Tibial artery (tissue), 4 donors: Measurements from ENCODE around the gene KCNJ16.

Experiments
- DNase-seq, 2 donors: peaks; one replicate each; pipeline ENCODE4 v3.0.0-alpha.2; 2019
- H3K27ac ChIP-seq, 2 donors: fragments of 200-600 bp; sonication (generic) in 1 of 2; 1 replicate in 1 of 2; 2 replicates in 1 of 2; pipeline ENCODE4 v1.5.1; 2018 to 2019; ENCODE audit warnings: mild to moderate bottlenecking in 1 of 2
- H3K27me3 ChIP-seq, 2 donors: fragments of 200-600 bp; sonication (generic) in 1 of 2; one replicate each; pipeline versions ENCODE4 v1.5.1 to v1.6.0; 2016 to 2019
- H3K36me3 ChIP-seq, 3 donors: fragments of 200-600 bp; sonication (generic) in 2 of 3; one replicate each; pipeline ENCODE4 v1.5.1; 2016 to 2019; ENCODE audit warnings: mild to moderate bottlenecking in 2 of 3
- H3K4me1 ChIP-seq, 4 donors: fragments of 200-600 bp; sonication (generic) in 2 of 4; 1 replicate in 3 of 4; 2 replicates in 1 of 4; pipeline ENCODE4 v1.5.1; 2016 to 2019
- H3K4me3 ChIP-seq, 2 donors: fragments of 200-600 bp; sonication (generic) in 1 of 2; 1 replicate in 1 of 2; 2 replicates in 1 of 2; pipeline ENCODE4 v1.5.1; 2018 to 2019; ENCODE audit warnings: mild to moderate bottlenecking in 2 of 2
- H3K9me3 ChIP-seq, 3 donors: fragments of 200-600 bp; sonication (generic) in 1 of 3; one replicate each; pipeline ENCODE4 v1.5.1; 2016 to 2019
- CTCF ChIP-seq, 2 experiments: fragments of 200-600 bp in 1 of 2; fragments of 450-650 bp in 1 of 2; IDR thresholded peaks; one replicate each; pipeline ENCODE4 v1.5.1; 2017 to 2019; ENCODE audit warnings: antibody characterized with exemption in 2 of 2, mild to moderate bottlenecking in 1 of 2, moderate library complexity in 1 of 2
- intact Hi-C: fragments of 100-400 bp; cut with DNase I; formaldehyde crosslinking; loops from one replicate; pipeline ENCODE4 v1.15.0; 2023; ENCODE audit warnings: low total_unique reads

The KCNJ16 gene

GRCh38 chr17:70120425-70120824 lies 45.4 kb downstream of the KCNJ16 start:
- no peak for DNase-seq
- intact Hi-C loops = no loop called here
- Histone ChIP-seq H3K36me3 (no peaks in the 10 kb centered on the region), H3K27me3 (no peaks in the 10 kb centered on the region), H3K9me3 (peaks cover 0 to 12% (median 4%) of the 10 kb centered on the region in 3 donors), H3K4me1 (no peaks in the 10 kb centered on the region), H3K4me3 (no peak overlapping the region), H3K27ac (no peak overlapping the region)
- no peak for TF ChIP-seq CTCF (IDR thresholded peaks at IDR 0.05)

- peaks cover 0 to 12% (median 4%) of the 10 kb centered on the region in 3 donors for H3K9me3 ChIP-seq
- H3K4me1 ChIP-seq = no peaks in the 10 kb centered on the region
- no peak for TF ChIP-seq CTCF (IDR thresholded peaks at IDR 0.05)
- H3K4me3 ChIP-seq = no peak overlapping the region
- intact Hi-C loops = no loop called here
- no peak overlapping the region for H3K27ac ChIP-seq
- H3K27me3 ChIP-seq = no peaks in the 10 kb centered on the region
- DNase-seq = no peak
- no peaks in the 10 kb centered on the region for H3K36me3 ChIP-seq
Measured at GRCh38 chr17:70121126-70121525, 46.1 kb downstream of the KCNJ16 start.

GRCh38 chr17:70123193-70123592 lies 48.2 kb downstream of the KCNJ16 start:
- Histone ChIP-seq H3K9me3 (peaks cover 0 to 12% (median 4%) of the 10 kb centered on the region in 3 donors), H3K27me3 (no peaks in the 10 kb centered on the region), H3K36me3 (no peaks in the 10 kb centered on the region), H3K27ac (no peak overlapping the region), H3K4me1 (no peaks in the 10 kb centered on the region), H3K4me3 (no peak overlapping the region)
- intact Hi-C loops = no loop called here
- no peak for DNase-seq
- no peak for TF ChIP-seq CTCF (IDR thresholded peaks at IDR 0.05)

- Histone ChIP-seq H3K27me3 (no peaks in the 10 kb centered on the region), H3K27ac (no peak overlapping the region), H3K9me3 (peaks cover 0 to under 1% (median 0%) of the 10 kb centered on the region in 3 donors), H3K36me3 (no peaks in the 10 kb centered on the region), H3K4me1 (no peaks in the 10 kb centered on the region), H3K4me3 (no peak overlapping the region)
- no peak for TF ChIP-seq CTCF (IDR thresholded peaks at IDR 0.05)
- intact Hi-C loops = no loop called here
- no peak for DNase-seq
Measured at GRCh38 chr17:70124723-70125122, 49.7 kb downstream of the KCNJ16 start.

- Histone ChIP-seq H3K4me1 (no peaks in the 10 kb centered on the region), H3K27me3 (no peaks in the 10 kb centered on the region), H3K27ac (no peak overlapping the region), H3K36me3 (no peaks in the 10 kb centered on the region), H3K9me3 (no peaks in the 10 kb centered on the region), H3K4me3 (no peak overlapping the region)
- intact Hi-C loops = no loop called here
- TF ChIP-seq CTCF (IDR thresholded peaks at IDR 0.05) = no peak
- no peak for DNase-seq
Measured at GRCh38 chr17:70127221-70127873, 52.3 kb downstream of the KCNJ16 start.
